A172 (cell line): ENCODE results near the gene KRT3. TPM values are rescaled to one million over a fixed set of nuclear protein-coding genes. Genes with fewer than 3 reads are reported as not detected.
A peak's percentile ranks its signal among the peaks of the same experiment; 100 is the strongest.

ENCODE experiments used
- DNase-seq: peaks from one replicate; pipeline ENCODE4 v3.0.0-alpha.2; 2015; ENCODE audit warnings: low spot score
- total RNA-seq: library from RNA; depleted of rRNA; stranded (reverse); fragments of >200 nt; shearing (Covaris generic); gene quantifications from 2 replicates; pipeline ENCODE4 v1.2.3, GENCODE V29; 2014

The KRT3 gene
- total RNA-seq, 1 experiment from 2014 or later = not detected

- no peak for DNase-seq
Measured at GRCh38 chr12:52827499-52828090, 31.7 kb upstream of the KRT3 start.

DNA sequence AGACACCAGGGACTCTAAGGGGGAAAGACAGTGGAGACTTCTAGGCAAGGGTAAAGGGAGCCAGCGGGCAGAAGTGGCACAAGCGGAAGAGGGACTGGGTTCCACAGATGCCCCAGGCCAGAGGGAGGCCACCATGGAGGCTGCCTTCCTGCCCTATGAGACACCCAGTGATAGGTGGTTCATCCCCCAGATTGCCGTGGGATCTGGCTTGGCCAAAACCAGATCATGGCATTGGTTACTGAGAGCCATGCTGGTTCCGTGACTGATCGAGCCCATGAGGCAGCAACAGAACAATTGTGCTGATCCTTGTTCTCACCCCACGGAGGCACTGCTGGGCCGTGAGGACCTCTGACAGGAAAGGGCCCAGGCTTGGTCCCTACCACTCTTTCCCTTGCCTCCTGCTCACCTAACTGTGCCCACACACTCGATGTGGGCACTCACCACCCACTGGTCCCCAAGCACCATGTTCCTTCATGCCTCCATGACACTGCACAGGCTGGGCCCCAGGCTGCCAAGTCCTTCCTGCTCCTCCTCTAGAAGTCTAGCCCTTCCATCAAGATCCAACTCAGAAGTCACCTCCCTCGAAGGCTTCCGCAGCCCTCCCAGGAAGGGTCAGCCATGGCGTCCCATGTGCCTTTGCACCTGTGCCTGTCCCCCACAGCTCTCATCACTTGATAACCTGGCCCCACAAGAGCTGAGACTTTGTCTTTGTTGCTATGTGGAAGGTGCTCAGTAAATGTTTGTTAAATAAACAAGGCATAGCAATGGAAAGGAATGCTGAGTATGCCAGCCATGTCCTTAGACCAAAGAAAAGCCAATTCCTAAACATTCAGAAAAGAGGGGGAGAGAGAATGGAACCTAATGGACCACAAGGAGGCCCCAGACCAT lies 30.9 kb upstream of the KRT3 start:
- no peak for DNase-seq

GRCh38 chr12:52825961-52826360 lies 30.0 kb upstream of the KRT3 start:
- DNase-seq = no peak

GRCh38 chr12:52824741-52825410 lies 29.0 kb upstream of the KRT3 start:
- no peak for DNase-seq

DNA sequence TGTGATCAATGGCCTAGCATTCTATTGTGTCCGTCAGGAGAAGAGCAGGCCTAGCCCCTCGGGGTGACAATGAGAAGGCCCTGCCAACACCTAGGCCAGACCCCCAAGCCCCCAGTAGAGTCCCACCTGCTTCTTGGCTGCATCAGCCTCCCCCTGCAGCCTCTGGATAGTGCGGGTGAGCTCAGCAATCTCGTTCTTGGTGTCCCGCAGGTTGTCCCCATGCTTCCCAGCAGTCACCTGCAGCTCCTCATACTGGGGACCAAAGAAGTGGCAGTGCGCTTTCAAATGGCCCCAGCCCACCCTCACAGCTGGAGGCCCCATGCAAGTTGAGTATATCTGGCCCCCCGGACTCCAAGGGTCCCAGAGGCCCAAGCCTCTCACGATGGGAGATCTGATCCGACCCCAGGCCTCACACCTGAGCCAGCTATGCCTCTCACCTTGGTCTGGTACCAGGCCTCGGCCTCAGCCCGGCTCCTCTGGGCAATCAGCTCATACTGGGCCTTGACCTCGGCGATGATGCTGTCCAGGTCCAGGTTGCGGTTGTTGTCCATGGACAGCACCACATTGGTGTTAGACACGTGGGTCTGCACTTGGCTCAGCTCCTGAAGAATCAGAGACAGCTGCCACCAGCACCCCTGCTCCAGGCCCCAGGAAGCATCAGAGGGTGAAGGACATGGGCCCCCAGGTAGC lies 28.0 kb upstream of the KRT3 start:
- no peak for DNase-seq

DNA sequence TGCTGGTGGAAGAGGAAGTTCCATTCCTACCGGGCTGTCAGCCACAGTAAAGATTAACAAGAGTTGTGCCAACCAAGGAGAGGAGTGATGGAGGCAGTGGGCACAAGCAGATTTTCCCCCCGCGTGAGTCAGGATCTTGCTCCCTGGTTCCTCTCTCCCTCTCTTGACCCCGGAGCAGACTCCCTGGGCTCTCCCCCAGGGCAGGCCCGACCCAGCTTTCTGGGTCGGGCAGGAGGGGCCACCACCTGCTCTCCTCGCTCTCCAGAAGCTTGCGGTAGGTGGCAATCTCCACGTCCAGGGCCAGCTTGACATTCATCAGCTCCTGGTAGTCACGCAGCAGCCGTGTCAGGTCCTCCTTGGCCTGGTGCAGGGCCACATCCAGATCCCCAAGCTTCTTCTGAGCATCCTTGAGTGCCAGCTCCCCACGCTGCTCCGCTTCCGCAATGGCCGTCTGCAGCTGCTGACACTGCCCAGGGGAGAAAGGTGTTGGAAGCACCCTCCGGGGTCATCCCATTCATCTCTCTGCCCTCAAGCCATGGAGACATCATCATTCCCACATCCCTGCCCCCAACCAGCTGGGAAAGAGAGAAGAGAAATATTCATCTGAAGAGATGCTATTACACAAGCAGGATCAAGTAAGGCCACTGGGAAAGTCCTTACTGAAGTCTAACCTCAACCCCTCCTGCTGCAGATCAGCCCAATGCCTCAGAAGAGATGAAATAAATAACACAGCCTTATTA lies 27.0 kb upstream of the KRT3 start:
- DNase-seq = no peak

- DNase-seq = peak; percentile 34
Measured at GRCh38 chr12:52821826-52822660, 26.1 kb upstream of the KRT3 start.

DNA sequence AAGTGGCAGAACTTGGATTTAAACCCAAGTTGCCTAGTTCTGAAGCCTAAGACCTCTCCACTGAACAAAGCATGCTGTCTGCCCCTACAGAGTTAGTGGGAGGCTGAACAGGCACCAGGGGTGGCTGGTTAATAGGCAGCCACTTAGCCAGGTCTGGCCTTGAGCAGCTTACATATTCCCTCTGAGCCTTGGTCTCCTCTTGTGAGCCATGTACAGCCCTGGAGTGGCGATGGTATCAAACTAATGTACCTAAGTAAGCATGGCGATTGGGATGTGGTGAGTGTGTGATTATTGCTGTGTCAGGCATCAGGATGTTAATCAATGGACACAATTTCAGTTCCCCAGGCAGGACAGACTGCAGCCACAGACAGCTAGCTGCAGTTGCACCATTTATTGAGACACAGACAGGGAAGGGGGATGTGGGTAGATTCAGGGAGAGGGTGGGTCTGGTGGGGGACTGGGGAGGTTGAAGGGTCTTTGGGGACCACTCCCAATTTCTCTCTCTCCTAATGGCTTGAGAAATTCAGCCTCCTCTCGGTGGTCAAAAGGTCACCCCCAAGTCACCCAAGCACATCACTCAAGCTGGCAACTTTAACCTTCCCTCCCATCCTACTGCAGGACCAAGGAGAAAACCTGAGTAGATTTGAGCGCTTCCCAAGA lies 25.3 kb upstream of the KRT3 start:
- no peak for DNase-seq

DNA sequence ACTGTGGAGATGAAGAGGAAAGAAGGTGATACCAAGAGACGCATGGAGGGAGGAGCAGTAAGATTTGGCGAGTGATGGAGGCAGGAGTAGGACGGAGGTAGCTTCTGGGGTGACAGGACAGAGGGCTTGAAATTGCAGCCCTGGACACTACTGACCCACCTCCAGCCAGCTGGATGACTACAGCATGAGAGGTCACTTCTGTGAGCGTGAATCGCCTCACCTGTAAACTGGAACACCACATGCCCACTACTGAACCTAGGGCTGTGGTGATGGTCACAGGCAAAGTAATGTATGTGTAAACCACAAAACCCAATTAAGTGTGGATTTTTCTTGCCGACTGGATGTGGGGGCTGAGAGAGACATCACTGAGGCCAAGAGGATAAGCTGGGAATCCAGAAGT lies 24.6 kb upstream of the KRT3 start:
- DNase-seq = no peak

GRCh38 chr12:52819731-52820510 lies 24.0 kb upstream of the KRT3 start:
- DNase-seq = no peak

DNA sequence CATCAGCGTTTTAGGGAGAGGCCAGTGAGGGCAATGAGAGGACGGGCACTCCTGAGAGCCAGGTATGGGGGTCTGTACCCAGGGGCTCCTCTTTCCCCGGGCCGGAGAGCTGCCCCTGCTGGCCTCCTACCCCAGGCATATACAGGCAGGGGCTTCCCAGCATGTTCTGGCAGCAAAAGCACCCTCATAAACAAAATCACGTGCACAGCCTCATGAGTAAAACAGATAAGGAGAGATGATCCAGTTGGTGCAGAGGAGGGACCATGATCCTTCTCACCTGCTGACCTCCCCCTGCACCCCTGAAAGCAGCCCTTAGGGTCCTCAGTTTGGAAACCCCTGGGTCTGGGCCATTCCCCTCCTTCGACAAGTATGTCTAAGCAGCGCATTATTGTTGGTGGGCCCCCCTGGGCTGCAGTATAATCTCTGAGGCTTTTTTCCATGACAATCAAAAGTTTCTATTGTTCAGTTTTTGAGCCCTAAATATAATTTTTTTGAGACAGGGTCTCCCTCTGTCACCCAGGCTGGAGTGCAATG lies 23.0 kb upstream of the KRT3 start:
- no peak for DNase-seq

GRCh38 chr12:52818388-52818787 lies 22.5 kb upstream of the KRT3 start:
- no peak for DNase-seq

DNA sequence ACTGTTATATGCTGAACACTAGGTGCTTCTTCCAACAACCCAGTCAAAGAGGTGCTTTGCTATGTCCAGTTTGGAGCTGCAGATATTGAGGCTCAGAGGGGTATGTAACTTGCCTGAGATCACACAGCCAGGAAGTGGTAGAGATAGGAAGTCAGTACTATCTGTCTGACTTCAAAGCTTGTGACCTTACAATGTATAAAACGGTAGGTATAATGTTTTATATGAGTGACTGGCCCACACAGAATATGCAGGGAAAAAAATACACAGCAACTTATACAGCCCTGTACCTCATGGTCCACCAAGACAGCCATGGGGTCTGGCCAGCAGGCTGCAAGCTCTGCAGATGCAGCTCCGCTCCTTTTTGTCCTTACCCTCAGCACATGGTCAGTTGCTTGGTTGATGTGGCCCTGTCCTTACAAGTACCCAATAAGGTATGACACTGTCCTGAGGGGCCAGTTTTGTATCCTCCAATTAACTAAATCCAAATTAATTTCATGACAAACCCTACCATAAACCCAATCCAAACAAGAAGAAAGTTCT lies 21.9 kb upstream of the KRT3 start:
- DNase-seq = no peak

- no peak for DNase-seq
Measured at GRCh38 chr12:52817003-52817698, 21.2 kb upstream of the KRT3 start.

DNA sequence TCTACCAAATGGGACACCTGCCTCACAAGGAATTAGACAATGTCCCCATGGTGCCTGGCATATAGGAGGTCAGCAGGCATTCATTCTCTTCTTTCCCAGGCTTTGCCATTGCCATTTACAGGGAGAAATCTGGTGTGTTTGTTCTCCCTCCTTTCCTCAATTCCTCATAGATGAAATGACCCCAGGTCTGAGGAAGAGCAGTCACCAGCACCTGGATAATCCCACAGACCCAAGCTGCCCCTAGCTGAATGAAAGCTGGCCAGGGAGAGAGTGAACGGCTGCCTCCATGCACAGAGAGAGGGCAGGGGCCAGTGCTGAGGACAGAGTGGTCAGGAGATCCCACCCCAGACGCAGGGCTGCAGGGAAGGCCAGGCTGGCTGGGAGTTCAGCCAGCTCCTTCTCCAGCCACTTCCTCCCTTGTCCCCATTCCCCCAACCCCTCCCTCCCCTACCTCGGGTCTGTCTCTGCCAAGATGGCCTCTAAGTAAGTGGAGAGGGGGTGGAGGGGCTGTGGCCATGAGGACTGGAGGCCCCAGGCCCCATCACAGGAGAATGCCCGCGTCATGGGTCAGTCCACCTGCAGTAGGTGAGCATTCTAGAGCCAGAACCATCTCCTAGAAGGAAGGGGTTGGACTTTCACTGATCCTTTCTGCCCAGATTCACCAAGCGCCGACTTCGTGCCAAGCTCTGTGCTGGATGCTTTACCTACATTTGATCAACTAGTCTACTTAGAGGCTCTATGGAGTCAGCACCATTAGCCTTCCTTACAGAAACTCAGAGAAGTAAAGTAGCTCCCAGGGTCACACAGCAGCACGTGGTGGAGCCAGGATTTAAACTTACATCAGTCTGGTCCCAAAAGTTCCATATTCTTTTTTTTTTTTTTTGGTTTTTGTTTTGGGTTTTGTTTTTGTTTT lies 20.0 kb upstream of the KRT3 start:
- no peak for DNase-seq

- DNase-seq = no peak
Measured at GRCh38 chr12:52815161-52815560, 19.2 kb upstream of the KRT3 start.

DNA sequence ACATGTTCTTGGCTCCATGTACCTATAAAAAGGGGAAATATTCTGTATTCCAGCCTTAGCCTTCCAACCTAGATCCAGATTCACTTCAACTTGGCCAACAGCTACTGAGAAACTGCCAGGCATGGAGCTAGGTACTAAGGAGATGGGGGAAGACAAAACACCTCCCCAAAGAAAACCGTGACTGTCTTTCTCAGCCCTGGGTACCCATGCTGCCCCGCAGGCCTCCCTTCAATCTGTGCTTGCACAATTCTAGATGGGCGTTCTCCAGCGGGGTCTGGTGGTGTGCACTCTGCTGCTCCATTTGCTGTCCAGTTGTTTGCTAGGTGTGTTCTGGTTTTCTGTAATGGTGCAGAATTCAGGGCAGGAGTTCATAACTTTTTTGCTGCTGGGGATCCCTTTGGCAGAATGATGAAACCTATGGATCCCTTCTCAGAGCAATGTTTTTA lies 18.8 kb upstream of the KRT3 start:
- DNase-seq = no peak
